H54 (cell line): ENCODE measurements around the gene PSMB7.

Experiments
- DNase-seq: peaks from one replicate; pipeline ENCODE4 v3.0.0; 2011; ENCODE audit warnings: low spot score, mixed read lengths; ENCODE audit not compliant: insufficient read length
- FAIRE-seq: peaks from 3 replicates; lab custom pipeline; 2011; peaks lifted over from hg19 to GRCh38; lab: Jason Lieb, UNC
- POLR2A ChIP-seq: IDR thresholded peaks from 2 replicates; pipeline ENCODE4 v1.6.1; 2011; ENCODE audit warnings: low read depth, mild to moderate bottlenecking, low read length

Gene PSMB7

DNA sequence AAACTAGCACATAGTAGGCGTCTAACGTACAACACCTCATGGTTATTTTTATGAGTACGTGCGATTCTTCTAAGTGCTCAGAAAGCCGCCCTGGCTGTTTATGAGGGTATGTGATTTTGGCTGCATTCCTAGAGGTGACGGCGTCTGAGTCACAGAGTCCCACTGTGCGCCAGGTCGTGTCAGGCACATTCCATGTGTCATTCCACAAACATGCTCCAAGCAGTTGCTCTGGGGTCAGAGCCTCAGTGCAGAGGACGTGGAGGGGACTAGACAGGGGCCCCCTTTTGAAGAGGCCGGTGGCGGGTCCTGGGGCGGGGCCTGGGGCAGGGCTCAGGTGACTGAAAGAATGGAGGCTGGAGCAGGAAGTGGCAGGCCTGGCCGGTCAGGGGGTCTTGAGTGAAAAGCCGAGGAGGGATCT is 105.6 kb downstream of the PSMB7 start:
- no peak for TF ChIP-seq POLR2A
- DNase-seq = peak; percentile 99
- peak; percentile 98 for FAIRE-seq

DNA sequence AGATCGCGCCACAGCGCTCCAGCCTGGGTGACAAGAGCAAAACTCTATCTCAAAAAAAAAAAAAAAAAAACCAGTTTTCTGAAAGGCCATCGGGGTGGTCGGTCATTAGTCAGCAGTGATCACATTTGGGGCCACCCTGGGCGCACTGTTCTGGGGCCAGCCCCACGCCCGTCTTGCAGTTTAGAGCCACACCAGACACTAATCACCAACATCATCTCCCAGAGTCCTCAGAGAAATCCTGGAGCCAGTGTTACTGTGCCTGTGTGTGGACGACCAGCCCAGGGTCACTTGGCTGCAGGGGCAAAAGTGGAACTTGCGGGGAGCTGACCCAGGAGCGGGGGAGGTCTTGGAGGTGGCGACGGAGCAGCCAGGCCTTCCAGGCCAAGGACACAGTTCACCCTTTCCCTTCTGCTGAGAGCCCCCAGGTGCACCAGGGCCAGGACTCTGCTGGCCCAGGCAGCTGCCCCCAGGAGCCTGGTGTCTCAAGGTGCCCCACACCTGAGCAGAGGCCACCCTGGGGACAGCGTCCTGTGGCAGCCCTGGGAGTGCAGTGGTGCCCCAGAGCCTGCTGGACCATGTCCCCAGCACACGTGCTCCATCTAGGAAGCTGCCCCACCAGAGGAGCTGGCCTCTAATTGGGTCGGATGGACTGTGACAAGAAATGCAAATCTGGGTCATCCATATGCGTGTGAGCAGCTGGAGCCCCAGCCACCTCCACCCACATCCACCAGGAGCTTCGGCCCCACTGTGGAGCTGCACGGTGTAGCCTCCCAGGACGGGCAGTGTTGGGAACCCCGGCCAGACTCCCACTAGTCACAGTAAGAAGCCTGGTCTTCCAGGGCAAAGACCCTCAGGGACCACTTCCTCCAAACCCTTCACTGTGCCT is 106.4 kb downstream of the PSMB7 start:
- TF ChIP-seq POLR2A = no peak
- DNase-seq (no peak), FAIRE-seq (no peak)

DNA sequence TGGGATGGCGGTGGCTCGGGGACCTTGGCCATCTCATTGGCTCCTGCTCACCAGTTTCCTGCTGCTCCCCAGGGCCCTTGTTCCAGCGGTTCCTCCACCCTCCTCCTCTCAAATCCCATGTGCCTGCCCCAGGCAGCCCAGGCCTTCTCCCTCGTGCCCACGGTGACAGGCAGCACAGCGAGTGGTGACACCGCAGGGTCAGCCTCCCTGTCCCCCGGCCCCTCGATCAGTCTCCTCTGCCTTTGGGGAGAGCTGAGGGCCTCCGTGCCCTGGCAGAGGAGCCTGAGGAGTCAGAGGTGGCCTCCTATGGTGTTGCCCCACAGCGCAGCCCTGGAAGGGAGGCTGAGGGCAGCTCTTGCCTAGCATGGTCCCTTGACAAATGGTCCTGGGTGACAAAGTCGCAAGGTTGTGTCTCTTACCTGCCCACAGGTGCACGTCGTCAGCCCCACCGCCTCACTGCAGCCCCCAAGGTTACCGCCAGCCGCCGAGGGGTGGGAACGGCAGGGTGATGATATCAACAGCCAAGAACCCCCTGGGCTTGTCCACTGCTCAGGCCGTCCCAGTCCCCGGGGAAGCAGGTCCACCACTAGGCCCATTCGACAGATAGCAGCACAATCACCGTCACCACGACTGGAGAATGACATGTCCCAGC is 107.7 kb downstream of the PSMB7 start:
- DNase-seq (no peak), FAIRE-seq (no peak)
- no peak for TF ChIP-seq POLR2A

DNA sequence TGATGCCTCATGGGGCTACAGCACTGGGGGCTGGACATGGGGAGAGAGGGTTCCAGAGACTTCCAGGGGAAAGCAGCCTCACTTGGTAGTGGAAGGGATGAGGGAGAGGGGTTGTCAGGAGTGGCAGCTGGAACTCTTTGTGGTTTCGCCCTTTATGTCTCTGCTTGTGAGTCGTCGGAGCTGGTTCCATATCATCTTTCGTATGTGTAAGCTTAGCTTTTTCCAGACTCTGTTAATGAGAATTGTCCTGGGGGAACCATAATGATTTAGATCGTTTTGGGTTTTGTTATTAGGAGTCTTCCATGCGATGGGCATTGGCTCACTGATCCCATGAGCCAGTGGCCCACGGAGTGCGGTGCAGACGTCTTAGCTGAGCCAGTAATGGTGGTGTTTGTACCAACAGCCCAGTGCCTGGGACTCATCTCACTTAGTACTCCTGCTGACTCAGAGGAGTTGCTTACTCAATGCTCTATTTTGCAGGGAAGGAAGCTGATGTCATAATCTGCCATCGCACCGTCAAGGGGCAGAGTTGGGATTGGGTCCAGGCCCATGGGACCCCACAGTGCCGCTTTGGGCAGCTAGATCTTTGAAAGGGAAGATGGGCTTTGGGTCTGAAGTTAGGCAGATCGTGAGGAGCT is 109.0 kb downstream of the PSMB7 start:
- TF ChIP-seq POLR2A = no peak
- peak; percentile 97 for DNase-seq
- peak; percentile 87 for FAIRE-seq

DNA sequence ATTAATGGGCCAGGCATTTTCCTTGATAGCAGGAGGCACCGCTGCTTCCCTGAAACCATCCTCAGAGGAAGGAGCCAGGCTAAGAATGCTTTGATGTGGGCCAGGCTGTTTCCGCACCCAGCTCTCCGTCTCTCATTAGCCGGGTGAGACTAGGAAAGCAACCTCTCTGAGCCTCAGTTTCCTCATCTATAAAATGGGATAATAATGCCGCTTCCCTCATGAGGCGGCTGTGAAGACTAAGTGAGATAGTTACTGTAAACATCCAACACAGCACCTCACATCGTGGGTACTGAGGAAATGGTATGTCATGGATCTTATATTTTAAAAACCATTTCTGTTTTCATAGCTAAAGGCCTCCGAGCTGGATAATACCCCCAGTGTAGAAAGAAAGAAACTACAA is 111.0 kb downstream of the PSMB7 start:
- DNase-seq (no peak), FAIRE-seq (no peak)
- no peak for TF ChIP-seq POLR2A

DNA sequence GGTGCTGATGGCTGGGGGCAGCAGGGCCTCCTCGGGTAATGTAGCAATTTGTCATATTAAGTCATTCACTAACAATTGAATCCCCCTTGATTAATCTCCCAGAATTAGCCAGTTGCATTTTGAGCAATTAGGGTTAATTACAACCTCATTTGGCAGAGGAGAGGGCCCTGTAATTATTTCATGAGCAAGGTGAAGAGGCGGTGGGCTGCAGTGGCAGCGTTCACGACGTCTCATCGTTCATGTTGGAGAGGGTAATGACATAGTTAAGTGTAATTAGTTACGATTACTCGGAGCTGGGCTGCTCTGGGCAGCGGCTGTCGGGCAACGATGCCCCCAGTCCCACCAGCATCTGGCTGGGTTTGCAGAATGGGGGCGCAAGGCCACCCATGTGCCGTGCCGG is 111.5 kb downstream of the PSMB7 start:
- DNase-seq = no peak
- FAIRE-seq = no peak
- no peak for TF ChIP-seq POLR2A
